Parathyroid adenoma (tissue), 2 donors: Measurements from ENCODE around the gene ZBTB1.
"Not testable (repeated sequence)": the region's sequence is repeated elsewhere in the genome, so short reads cannot be mapped to it uniquely, and the experiment has no call there.

Experiments used
- H2AFZ ChIP-seq: fragments of 300-600 bp; sonication (generic); one replicate; pipeline ENCODE4 v1.7.0; 2017; ENCODE audit warnings: antibody characterized with exemption, mild to moderate bottlenecking
- H3K27ac ChIP-seq: fragments of 300-600 bp; sonication (generic); one replicate; pipeline ENCODE4 v1.7.0; 2017
- H3K27me3 ChIP-seq: fragments of 300-600 bp; sonication (generic); one replicate; pipeline ENCODE4 v1.7.0; 2017; ENCODE audit warnings: low read length; ENCODE audit not compliant: control insufficient read depth, insufficient read depth
- H3K36me3 ChIP-seq: fragments of 300-600 bp; sonication (generic); one replicate; pipeline ENCODE4 v1.7.0; 2017; ENCODE audit warnings: low read length; ENCODE audit not compliant: control insufficient read depth, insufficient read depth
- H3K4me1 ChIP-seq: fragments of 300-600 bp; sonication (generic); one replicate; pipeline ENCODE4 v1.7.0; 2017; ENCODE audit warnings: control low read depth
- H3K4me2 ChIP-seq: fragments of 300-600 bp; sonication (generic); one replicate; pipeline ENCODE4 v1.7.0; 2017; ENCODE audit warnings: low read length
- H3K4me3 ChIP-seq: fragments of 300-600 bp; sonication (generic); one replicate; pipeline ENCODE4 v1.7.0; 2017; ENCODE audit warnings: low read depth, low read length
- H3K79me2 ChIP-seq: fragments of 300-600 bp; sonication (generic); one replicate; pipeline ENCODE4 v1.7.0; 2017; ENCODE audit warnings: control low read depth
- H3K9ac ChIP-seq: fragments of 300-600 bp; sonication (generic); one replicate; pipeline ENCODE4 v1.7.0; 2017; ENCODE audit warnings: mild to moderate bottlenecking
- H3K9me3 ChIP-seq: fragments of 300-600 bp; sonication (generic); one replicate; pipeline ENCODE4 v1.7.0; 2017; ENCODE audit warnings: low read length; ENCODE audit not compliant: control insufficient read depth
- CTCF ChIP-seq: fragments of 300-600 bp; sonication (generic); IDR thresholded peaks from one replicate; pipeline ENCODE4 v1.7.0; 2017; ENCODE audit warnings: antibody characterized with exemption, mild to moderate bottlenecking
- donor health status: primary hyperparathyroidism.

ZBTB1 gene

GRCh38 chr14:64562436-64562835 lies 57.9 kb downstream of the ZBTB1 start:
- Histone ChIP-seq H3K4me2 (no peak overlapping the region), H3K27me3 (no peaks in the 10 kb centered on the region)

GRCh38 chr14:64563696-64564095 lies 59.1 kb downstream of the ZBTB1 start:
- H3K9ac ChIP-seq, result no peak overlapping the region

More at GRCh38 chr14:64562436-64562835, 57.9 kb downstream of the ZBTB1 start:
- Histone ChIP-seq H3K79me2 (no peaks in the 10 kb centered on the region), H3K9ac (no peak overlapping the region), H3K36me3 (no peaks in the 10 kb centered on the region), H3K4me1 (peaks cover 10% of the 10 kb centered on the region), H2AFZ (no peak overlapping the region), H3K4me3 (no peak overlapping the region), H3K9me3 (no peaks in the 10 kb centered on the region), H3K27ac (no peak overlapping the region)
- no peak for TF ChIP-seq CTCF

GRCh38 chr14:64566651-64567122 lies 62.1 kb downstream of the ZBTB1 start:
- H3K4me1 ChIP-seq, result peaks cover 6% of the 10 kb centered on the region
- no peak overlapping the region for H3K27ac ChIP-seq
- no peaks in the 10 kb centered on the region for H3K9me3 ChIP-seq
- H3K36me3 ChIP-seq, result no peaks in the 10 kb centered on the region
- no peaks in the 10 kb centered on the region for H3K79me2 ChIP-seq
- no peaks in the 10 kb centered on the region for H3K27me3 ChIP-seq
- H3K4me2 ChIP-seq, result no peak overlapping the region
- H2AFZ ChIP-seq, result peak overlapping the region; percentile 19
- no peak for TF ChIP-seq CTCF
- no peak overlapping the region for H3K4me3 ChIP-seq
- no peak overlapping the region for H3K9ac ChIP-seq

More at GRCh38 chr14:64563696-64564095, 59.1 kb downstream of the ZBTB1 start:
- H3K4me1 ChIP-seq, result peaks cover 10% of the 10 kb centered on the region
- H2AFZ ChIP-seq, result no peak overlapping the region
- no peak overlapping the region for H3K27ac ChIP-seq
- H3K27me3 ChIP-seq, result no peaks in the 10 kb centered on the region
- H3K36me3 ChIP-seq, result no peaks in the 10 kb centered on the region
- no peaks in the 10 kb centered on the region for H3K79me2 ChIP-seq
- no peak overlapping the region for H3K4me3 ChIP-seq
- no peaks in the 10 kb centered on the region for H3K9me3 ChIP-seq
- TF ChIP-seq CTCF, result no peak
- no peak overlapping the region for H3K4me2 ChIP-seq

- Histone ChIP-seq H3K4me2 (no peak overlapping the region), H3K36me3 (no peaks in the 10 kb centered on the region), H3K27ac (no peak overlapping the region), H3K4me1 (peaks cover 4% of the 10 kb centered on the region), H2AFZ (peak overlapping the region; percentile 17), H3K27me3 (no peaks in the 10 kb centered on the region), H3K4me3 (no peak overlapping the region), H3K79me2 (no peaks in the 10 kb centered on the region), H3K9me3 (no peaks in the 10 kb centered on the region), H3K9ac (no peak overlapping the region)
- TF ChIP-seq CTCF, result no peak
These were observed 64.6 kb downstream of the ZBTB1 start for GRCh38 chr14:64569138-64569631.

GRCh38 chr14:64569646-64570045 lies 65.1 kb downstream of the ZBTB1 start:
- not testable (repeated sequence) for H3K4me2 ChIP-seq, H3K9me3 ChIP-seq, H3K27ac ChIP-seq, H3K4me3 ChIP-seq, H3K4me1 ChIP-seq, H3K27me3 ChIP-seq, H3K36me3 ChIP-seq, H3K9ac ChIP-seq, H3K79me2 ChIP-seq
- H2AFZ ChIP-seq, result peak overlapping the region; percentile 17
